NCI-H524 treated with DMSO at 0.1 percent for 48 hours (cell line): ENCODE measurements around the gene GRB10.

Experiments used
- DNase-seq: peaks from one replicate; lab custom pipeline; 2025; lab: John Stamatoyannopoulos, UW

GRB10 gene

DNA sequence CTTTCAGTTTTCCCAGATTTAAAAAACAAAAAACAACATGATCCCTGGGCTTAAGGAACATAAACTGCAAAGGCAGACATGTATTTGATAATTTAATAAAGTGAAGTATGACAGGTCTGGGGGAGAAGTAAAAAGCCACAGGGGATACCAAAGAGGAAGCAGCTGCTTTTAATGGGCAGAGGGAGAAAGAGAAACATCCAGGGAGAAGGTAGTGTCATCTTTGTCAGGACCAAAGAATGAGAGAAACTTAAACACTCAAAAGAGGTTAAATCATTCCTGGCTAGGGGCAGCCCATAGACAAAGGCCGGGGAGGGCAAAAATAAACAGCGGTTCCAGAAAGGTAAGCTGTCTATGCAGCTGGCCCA is 94.5 kb downstream of the GRB10 start:
- no peak for DNase-seq

DNA sequence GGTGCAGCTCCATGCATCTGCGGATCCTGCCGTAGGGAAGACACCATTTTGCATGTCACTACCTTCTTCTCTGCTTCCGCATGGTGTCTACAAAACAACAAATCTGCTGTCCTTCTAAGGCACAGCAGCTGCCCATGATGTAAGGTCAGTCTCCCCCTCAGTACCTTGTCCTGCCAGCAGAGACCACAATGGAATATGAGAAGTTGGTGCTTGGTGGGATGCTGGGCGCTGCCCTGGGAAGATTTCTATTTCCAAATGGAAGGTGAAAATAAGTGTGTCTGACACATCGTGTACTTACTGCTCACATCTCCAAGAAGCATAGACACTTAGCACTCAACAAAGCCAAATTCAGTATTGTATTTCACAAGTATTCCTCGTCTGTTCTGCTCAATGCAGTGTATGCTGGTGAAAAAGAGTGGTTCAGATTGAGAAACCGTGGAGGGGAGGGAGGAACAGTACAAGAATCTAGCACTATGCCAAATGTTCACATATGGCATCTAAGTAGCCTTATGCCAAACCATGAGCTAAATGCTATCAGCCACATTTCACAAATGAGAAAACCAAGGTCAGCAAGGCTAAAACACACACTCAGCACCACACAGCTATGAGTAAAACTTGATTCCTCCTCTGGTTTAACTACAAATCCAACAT is 95.0 kb downstream of the GRB10 start:
- no peak for DNase-seq

DNA sequence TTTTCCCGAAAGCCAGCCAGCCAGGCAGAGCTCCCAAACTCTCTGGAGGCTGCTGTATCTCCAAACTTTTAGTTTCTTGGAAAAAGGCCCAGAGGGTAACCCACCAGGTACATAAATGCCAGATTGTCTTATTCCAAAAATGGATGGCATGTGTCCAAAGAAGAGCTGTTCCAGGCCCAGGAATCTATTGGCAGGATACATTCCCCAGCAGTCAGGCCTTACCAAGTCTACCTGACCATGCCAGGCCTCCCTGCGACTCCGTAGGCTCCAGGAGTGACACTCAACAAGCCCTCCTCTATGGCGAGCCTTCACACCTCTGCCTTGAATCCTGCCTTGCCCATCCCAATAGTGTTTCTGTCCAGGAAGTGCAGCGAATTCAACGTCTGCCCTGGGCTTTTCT is 95.6 kb downstream of the GRB10 start:
- DNase-seq, result no peak

DNA sequence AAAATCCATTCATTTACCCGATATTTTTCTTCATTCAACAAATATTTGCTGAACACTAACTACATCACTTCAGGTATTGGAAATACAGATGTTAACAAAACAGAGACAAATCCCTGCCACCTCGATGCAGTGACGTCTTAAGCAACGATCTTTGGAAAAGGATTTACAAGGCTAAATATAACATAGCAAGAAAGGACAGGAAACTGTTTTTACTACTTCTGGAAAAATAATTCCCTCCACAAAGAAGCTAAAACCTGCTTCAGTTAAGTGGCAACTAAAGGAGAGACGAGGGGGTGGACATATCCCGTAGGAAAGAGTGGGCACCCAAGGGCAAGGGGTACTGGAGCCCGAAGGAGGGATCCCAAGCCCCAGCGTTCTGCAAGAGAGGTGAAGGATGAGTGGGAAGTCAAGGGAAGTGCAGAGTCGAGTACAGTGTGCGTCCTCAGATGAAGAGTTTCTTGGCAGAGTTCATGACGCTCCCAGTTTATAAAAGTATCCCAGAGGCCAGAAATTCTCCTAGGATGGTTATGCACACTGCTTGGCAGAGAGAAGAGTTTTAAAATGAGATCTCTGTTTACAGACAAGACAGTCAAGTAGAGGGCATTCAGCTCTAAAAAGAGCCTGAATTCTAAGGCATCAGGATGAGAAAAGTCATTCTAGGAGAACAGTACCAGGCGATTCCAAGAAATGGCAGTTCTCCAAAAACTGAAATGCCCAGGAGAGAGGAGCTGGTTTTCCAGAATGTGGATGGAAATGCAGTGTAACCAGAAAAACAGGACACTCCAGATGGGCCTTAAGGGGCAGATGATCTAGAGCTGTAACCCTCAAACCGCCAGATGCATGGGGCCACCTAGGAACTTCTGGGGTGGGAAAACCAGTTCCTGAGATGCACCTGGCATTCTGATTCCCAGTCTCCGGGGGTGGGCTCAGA is 97.3 kb downstream of the GRB10 start:
- DNase-seq, result no peak

DNA sequence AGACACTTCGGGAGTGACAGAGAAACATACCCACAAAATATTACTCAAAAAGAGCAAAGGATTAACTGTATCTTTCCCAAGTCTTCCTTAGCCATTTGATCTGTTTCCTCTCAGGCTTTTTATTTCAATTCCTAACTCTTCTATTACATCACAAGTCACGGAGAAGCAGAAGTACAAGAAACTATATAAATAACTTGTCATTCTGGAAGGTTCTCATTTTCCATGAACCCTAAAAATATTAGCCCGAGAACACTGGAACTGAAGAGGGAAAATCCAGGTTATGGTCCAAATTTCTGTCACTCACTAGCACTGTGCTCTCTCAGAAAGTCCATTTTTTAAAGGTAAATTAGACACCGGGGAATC is 98.0 kb downstream of the GRB10 start:
- no peak for DNase-seq

DNA sequence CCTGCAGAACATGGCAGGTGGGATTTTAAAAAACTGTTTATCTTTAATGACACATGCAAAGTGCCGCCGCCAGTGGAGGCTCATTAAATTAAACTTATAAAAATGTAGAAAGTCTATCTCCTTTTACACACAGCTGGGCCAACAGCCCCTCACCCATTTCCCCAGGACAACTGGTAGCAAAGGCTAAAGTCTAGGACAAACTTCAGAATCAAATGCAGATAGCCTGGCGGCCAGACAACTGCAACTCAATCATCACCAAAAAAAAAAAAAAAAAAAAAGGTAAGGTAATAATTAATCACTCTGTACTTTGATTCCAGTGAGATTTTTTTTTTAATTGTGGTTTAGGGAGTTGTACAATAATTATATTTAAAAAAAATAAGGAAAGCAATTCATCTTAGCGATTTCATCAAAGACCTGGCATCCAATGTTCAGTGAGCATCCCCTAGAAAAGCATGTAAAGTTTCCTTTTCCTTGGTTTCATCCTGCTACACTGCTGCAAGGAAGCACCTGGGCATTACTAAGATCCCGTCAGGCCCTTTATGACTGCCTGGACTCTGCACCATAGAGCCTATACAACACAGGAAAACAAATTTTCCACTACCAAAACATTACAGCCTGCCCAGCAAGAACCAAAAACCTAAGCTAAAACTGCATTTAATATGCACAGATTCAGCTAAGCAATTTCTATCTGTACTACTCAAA is 98.5 kb downstream of the GRB10 start:
- no peak for DNase-seq

DNA sequence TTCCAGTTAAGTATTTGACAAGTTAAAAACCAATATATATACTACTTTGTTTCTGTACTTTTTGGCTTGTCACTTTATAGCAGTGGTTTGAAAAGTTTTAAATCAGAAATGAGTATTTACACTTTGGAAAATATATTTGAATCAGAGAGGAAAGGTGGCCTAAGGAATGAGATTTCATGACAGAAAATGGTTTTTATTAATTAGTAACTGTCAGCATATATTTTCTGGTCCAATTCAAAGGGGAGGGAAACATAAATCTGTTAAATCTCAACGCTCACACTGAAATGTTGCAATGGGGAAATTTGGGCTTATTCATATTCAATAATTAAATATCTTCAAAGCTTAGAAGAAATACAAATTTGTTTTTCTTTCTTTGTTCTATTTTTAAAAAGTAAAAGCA is 100.1 kb downstream of the GRB10 start:
- DNase-seq, result no peak

DNA sequence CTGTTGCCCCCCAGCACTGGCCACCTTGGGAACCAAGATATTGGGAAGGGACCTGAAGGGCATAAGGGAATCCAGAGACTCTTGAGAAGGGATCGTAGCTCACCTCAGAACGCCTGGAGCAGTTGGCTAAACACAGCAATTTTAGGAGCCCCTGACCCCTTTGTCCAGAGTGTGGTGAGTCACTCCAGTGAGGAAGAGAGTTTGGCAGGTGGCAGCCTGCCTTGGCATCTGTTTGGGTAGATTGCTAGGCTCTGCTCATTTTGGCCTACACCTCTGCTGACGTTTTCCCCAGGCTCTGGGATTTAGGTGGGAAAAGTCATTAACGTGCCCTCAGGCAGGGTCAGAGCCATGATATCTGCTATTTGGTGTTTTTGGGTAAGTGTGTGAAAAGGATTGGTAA is 100.6 kb downstream of the GRB10 start:
- DNase-seq, result no peak

DNA sequence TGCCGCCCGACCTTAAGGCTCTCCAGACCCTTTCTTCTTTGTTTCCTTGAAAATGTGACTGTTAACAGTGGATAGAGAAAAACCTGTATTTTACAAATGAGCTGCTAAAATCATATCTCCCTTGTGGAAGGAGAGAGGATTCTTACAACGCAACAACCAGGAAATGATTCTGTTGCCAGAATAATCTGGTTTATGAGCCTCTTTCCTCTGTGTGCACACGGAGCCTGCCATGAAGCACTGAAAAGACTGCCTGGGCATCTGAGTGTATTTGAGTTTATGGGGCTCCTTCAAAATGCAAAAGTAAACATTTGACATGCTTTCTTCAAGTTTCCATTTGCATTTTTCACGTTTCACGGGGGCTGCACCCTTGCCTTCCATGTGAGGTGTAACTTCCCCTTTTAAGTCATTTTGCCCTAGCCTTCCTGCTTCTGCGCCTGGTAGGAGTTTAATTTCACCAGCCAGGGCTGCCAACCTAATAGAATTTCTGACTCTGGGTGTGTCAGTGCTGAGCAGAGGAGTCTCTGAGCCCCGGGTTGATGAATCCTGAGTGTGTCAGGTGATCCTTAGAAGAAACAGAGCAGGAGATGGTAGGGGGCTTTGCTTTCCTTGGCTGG is 101.2 kb downstream of the GRB10 start:
- DNase-seq, result no peak

DNA sequence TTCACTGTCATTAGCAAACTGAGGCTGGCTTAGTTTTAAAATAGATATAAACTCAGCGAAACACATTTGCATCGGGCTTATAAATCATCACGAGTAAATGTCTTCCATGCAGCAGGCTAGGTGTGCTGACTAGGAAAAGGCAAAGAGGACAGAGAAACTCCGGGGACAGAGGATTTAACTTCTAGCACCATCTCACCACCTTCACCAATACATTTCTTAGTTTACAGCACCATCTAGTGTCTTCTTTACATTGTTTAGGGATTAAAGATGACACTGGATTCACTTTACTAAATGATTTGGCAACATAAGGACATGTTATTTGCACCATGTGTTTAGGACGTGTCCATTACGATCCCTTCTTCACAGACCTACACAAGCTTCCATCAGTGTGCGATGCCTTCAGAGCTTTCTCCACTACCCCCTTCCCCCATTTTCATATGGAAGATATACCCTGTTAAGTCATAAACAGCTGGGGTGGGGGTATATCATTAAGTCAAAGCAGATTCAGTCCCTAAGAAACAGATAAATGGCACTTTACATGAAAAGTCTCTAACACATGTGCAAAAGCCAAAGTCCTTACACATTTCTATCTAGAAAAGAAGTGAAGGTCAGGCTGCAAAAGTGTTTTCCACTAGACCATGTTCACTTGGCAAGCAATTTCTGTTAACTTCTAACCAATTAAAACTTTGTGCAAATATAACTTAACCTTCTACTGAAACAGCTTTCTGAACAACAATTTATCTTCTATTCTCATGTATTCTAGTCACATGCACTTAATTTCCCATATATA is 103.3 kb downstream of the GRB10 start:
- peak; percentile 55 for DNase-seq

DNA sequence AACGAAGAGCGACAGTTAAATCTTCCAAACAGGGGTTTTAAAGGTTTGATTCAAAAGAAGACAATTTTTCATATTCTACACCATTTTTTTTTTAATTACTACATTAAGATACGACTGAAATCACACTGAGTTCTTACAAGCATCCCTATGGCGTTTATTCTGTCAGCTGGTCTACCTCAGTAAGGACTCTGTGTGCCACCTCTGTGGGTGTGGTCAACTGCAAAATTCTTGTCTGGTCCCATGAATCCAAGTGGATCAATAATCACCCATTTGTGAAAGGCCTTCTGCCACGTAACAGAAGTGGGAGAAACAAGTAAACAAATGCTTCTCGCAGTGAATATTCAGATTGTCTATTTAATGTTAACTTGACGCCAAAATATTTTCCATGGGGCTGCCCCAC is 104.1 kb downstream of the GRB10 start:
- DNase-seq, result no peak

DNA sequence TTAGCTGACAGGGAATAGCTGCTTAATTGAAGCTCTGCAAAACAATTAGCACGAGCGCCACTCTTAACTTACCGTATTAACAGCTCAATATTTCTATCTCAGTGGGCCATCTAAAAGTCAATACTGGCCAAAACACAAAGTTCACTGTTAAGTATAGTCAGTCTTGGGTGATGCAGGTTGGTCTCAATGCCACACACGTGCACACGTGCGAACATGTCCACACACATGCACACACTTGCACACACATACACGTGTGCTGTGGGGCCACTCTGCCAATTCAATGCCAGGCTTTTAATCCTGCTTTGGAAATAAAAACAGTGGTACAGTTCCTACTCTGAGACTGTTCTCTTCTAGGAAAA is 105.1 kb downstream of the GRB10 start:
- DNase-seq, result no peak

DNA sequence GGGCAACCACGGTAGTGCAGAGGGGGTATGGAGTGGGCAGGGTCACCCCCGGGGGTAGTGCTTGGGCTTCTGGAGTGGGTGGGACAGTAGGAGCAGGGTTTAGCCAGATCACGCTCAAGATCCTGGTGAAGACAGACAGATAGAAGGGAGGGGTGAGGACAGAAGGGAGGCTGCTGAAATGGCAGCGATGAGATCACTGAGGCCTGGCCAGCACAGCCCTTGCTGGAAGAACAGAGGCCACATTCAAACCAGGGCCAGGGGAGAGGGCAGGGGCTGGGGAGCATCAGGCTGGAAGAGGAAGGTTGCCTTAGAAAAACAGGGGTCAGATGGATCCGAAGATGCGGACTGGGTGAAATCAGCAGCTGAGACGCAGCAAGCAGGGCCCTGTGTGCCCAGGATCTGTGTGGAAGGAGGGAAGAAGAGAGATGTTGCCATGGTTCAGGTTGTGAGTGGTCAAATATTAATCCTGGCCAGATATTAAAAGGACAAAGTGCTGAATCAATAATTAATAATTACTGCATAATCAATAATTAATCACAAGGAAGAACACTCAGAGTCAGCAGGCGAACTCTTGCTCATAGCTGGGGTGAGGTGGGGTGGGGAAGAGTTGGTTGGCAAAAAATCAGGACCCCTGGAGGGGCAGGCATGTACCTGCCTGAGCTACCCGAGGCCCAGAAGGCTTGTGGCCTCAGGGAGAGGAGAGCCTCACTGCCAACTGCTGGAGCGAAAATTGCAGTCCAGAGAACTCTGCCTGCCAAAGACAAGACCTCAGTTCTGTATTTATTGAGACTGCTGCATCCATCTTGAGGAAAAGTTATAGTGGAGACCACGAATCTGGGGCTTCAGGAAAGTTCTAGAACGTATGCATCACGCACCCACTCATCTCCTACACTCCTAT is 105.7 kb downstream of the GRB10 start:
- DNase-seq, result no peak

DNA sequence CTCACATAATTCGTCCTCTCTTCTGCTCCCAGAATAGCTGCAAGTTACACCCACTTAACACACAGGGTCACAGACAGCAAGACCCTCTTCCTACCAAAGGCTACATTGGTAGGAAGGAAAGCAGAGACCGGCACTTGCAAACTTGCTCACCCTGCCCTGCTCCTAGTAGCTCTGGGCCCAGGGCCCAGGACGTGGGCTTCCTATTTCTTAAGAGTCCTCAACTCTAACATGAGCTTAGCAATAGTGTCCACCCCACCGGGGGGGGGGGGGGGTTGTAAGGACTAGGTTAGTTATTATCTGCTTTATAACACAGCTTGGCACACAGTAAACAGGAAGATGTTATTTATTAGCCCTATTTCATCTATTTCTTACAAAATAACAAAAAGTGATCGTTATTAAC is 106.6 kb downstream of the GRB10 start:
- no peak for DNase-seq

DNA sequence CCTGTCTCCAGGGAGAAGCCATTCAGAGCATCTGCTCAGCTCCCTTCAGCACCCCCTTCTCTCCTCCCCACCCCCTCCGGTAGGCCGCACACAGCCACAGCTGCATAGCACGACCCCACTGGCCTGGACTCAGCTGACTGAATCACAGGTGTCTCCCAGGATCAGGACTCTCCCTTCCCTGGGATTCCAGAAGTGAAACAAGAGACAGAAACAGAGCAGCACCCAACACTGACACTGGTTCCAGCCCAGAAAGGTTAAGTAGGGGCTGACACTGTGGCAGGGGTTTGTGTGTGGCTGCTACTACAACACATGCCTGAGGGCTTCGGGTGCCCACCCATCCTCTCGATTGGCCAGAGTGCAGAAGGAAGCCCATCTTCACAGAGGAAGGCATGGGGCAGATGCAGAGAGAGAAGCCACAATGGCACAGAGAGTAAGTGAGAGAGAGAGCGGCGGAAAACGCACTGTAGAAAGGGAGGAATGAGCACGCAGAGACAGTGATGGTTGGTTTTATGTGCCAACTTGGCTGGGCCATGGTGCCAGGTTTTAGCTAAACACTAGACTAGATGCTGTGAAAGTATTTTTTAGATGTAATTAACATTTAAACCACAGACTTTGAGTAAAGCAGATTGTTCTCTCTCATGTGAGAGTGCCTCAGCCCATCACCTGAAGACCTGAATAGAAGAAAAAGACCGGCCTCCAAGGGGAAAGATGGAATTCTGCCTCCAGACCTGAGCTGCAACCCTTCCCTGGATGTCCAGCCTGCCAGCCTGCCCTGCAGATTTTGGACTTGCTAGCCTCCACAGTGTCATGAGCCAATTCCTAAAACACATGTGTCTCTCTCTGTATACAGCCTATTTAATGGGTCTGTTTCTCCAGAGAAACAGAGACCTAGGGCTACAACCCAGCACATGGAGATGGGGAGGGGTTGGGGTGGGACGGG is 107.5 kb downstream of the GRB10 start:
- no peak for DNase-seq

DNA sequence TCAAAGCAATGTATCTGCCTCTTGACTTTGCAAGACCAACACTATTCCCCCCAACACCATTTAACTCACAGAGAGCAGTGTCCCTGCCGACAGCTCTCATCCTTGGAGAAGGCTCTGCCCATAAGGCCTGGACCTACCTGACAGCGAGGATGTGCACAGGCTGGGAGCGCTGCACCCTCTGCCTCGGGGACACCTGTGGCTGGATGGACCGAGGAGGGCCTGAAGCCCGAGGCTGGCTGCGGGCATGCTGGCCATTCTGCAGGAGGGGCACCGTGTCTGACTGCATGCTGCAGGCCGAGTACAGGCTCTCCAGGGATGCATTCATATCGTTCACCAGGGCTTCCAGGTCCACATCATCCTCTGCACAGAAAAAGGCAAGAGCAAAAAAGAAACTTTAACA is 108.4 kb downstream of the GRB10 start:
- DNase-seq, result no peak

DNA sequence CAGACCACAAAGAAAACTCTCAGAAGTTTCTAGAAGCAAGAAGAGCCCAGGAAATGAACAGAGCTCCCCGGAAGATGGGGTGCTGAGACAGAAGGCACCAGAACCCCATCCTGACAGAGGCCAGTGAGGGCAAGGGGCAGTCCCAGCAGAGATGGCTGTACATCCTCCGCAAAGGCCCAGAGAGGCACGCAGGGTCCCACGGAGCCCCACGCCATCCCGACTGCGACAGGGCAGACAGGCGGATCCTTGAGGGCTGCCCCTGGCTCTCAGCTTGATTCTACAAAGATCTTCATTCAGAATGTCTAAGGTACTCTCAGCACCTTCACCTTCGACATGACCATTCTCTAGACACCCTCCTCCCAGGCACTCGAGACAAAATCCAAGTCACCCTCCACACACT is 109.6 kb downstream of the GRB10 start:
- no peak for DNase-seq

DNA sequence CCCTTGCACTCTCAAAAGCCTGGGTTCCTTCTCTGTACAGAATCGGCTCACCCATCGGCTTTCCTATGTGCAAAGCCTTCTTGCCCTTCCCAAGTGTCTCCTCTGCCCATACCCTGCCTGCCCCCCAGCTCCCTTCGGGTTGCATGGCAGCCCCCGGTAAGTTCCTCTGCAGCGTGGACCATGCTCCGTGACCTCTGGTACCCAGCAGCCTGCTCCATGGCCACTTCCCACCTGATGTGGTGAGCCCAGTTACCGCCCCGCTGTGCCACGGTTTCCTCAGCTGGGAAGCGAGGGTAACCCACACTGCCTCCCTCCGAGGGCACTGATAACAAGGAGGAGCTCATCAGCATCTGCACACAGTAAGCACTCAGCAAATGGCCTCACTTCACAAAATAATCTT is 110.7 kb downstream of the GRB10 start:
- DNase-seq, result no peak

DNA sequence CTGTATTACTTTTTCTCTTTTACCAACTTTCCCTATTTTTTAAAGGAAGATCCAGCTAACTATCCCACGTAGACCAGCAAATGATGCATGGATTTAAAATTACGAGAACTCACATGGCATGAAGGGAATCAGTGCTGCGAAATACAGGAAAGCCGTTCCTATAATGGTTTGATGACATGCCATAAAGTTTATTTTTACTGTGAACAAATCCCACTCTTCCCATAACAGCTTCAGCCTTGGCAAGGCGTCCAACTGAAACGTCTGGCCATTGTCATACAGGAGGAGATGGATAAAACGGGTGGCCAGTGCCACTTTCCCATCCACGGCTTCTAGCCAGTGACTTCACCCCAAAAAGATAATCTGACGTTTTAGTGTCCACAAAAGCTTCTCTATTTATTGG is 111.3 kb downstream of the GRB10 start:
- no peak for DNase-seq

DNA sequence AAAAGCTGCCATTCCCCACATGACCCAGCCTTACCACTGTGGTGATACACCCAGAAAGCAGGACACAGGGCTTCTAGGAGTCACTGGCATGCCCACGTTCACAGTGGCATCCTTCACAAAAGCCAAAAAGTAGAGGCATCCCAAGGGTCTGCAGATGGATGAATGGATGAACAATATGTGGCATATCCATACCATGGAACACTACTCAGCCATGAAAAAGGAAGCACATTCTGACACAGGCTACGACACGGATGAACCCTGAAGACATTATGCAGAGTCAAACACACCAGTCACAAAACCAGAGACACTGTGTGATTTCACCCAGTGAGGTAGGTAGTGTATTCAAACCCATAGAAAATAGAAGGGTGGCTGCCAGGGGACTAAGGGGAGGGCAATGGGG is 112.8 kb downstream of the GRB10 start:
- no peak for DNase-seq
